NCI-H82 (cell line): Measurements from ENCODE around the gene PTPN14.

Experiments used
- DNase-seq: peaks from one replicate; lab custom pipeline; 2025; lab: John Stamatoyannopoulos, UW

Gene PTPN14

DNA sequence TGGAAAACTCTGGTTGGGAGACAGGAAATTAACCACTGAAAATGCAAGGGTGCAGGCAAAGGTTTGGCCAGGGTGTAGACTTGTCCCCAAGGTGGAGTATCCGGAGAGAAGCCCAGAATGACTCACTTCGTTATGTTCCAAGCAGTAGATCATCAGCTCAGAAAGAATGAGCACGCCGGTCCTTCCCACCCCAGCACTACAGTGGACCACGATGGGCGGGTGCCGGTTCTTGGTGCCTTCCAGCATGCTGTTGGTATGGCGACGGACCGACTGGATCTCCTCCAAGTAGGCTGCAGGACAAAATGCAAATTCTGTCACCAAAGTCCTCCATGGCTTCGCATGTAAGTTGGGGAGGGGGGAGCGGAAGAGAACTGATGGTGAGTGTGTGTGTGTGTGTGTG is 187.0 kb downstream of the PTPN14 start:
- no peak for DNase-seq

DNA sequence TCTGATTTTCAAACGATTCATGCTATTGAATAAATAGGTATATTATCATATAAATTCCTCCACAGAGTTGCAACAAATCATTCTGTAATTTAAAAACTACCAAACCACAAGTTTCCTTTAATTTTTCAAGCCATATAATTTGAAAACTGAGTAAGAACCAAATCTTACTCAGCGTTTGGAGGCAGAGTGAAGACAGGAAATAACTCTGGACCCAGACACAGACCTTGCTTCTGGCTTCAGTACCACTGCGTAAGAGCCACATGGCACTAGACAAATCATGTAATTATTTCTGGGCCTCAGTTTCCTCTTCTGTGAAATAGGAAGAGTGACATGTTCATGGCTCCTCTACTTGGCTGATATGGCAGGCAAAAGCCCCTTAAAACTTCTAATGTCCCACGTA is 188.0 kb downstream of the PTPN14 start:
- no peak for DNase-seq

DNA sequence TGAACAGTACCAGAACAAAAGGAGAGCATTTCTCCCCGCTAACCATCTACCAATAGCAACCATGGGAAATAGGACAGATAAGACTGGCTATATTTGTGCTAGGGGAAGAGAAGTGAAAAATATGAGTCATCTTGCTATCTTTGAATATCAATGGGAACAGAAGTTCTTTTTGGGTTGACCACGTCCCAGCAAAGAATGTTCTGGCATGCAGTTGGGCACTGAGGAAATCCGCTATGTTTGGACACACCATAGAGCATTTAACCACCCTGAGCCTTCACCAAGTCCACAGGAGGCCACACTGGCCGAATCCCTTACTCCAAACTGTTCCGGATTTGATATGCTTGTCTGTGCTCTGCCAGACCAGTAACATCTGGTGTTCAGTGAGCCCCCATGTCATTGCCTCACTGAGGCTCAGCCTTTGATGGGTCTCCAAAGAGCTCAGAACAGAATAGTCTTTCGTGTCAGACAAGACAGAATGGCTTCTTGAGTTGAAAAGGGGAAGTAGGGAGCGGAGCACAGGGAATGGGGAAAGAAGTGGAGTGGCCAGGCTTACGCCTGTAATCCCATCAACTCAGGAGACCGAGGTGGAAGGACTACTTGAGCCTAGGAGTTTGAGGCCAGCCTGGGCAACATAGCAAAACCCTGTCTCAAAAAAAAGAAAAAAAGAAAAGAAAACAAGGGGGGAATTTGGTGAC is 189.1 kb downstream of the PTPN14 start:
- no peak for DNase-seq

DNA sequence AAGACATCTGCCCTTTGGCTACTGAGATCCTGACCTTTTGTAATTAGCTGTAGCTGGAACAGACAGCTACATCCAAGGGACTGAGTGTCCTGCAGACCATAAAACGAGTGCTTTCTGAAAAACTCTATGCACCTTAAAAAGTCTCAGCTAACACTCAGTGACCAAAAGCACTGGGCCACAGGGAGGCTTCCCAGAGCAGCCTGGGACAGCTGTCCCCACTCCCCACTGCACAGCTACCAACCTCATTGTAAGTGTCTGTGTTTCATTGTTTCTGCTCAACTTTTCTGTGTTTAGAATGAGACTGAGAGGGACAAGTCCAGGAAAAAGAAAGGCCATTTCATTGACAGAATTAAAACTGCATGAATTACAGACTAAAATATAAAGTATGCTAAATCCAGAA is 189.8 kb downstream of the PTPN14 start:
- DNase-seq, result no peak

DNA sequence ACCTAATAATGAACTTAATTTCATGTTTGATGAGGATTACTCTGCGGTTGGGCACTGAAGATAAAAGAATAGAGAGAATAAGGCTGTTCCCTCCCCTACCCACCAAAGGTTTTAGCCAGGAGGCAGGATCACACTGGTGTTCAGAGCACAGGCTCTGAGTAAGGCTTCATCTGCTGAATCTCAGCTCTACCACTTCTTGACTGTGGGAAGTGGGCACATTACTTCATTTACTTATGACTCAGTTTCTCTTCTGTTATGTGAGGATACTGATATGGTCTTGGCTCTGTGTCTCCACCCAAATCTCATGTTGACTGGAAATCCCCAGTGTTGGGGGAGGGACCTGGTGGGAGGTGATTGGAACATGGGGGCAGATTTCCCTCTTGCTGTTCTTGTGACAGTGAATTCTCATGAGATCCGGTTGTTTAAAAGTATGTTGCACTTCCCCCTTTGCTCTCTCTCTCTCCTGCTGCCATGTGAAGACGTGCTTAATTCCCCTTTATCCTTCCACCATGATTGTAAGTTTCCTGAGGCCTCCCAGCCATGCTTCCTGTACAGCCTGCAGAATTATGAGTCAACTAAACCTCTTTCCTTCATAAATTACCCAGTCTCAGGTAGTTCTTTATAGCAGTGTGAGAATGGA is 190.8 kb downstream of the PTPN14 start:
- no peak for DNase-seq

DNA sequence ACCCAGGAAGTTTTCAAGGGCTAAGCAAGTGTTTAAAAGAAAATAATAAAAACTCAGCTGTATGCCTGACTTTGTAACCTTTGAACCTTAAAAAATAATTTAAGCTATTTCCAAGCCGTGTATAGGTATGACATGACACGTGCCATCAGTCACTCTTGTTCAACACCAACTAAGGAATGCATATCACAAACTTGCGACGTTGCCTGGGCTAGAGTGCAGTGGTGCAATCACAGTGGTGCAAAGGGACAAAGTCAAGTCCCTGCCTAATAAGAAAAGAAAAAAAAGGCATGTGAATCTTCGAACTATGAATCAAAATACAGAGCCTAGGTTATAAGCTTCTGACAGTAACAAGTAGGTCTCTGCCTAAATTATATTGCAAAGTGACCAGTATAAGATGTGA is 191.3 kb downstream of the PTPN14 start:
- no peak for DNase-seq

DNA sequence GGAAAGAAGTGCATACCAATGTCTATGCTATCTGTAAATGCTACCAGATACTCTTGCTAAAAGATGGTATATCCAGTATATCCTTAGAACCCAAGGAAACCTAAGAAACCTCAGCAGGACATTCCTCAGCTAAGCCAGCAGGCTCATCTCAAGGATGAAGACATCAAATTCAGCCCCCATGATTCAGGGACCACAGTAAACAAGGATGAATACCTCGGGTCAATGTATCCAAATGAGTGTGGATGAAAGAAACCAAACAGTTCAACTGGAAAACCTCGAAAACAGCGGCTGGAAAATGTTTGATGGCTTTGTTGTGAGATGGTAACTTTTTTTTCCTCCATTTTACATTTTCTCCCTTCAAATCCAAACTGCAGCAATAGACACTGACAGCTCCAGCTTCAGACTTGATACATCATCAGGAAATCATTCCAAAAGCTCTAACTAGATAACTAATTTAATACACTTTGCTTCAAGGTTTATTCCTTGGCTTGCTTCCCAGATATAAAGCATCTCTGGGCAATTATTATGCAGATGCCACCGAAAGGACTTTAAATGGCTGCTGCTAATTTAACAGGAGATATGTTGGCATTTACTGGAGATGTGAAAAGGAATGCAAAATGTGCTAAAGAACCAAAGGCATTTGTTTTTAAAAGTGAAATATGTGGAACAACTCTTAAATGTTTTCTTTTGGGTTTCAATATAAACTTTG is 196.8 kb downstream of the PTPN14 start:
- DNase-seq, result no peak

DNA sequence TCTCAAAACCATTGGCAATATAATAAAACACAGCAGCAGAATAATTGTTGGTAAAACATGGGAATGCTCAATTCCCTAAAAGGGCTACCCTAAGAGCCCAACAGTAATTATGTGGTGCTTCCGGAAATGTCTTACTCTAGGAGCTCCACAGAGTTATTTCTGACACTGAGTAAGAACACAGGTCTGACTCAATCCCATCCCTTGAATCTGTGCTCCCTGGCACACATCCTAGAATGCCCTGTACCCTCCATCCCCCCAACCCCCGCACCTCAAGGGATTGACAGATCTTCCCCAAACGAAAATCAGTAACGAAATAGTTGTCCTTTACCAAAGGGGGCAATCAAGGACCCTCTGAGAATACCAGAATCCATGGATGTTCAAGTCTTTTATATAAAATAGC is 198.6 kb downstream of the PTPN14 start:
- DNase-seq, result no peak

DNA sequence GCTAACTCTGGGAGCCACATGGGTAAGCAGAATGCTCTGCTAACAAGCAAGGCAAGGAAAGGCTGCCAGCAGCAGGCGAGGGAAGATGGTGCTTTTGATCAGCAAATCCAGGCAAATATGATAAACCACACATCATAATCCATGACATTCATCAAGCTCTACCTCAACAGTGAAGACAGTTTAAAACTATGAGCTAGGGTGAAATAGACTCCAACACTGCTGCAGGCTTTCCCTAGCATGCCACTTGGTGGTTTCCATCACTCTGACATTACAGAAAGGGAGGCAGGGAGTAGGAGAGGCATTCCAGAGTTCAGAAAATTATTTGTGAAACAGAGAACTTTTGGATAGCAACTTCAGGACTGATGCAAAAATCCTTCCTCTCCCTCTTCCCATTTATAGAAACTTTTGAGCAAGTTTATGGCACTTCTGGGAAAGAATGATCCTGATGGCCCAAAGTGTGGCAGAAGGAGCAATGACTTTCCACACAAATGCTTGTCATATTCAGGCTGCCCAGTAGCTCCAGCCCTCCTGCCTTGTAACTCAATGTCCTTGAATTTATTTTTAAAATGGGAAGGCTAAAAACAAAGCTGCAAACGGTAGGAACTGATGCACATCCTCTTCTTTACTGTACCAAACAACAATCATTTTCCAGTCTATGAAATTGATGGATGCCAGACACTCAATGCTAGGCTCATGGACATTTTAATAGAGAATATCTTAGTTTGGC is 199.7 kb downstream of the PTPN14 start:
- DNase-seq, result no peak

DNA sequence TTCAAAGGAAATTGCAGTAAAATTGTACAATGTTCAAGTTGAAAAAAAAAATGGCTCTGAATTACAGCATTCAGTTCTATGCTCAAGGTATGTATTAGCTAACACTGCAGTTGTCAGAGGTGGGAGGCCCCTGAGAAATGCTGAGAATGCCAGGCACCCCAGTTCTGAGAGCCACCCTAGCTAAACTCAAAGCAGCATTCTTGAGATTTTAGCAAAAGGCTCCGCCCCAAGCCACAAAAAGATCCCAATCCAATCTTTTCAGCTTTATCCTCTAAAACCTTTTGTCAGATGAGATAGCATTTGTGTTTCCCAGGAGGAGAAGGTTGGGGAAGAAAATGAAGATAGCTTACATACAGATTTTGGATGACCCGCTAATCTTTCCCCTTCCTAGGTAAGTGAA is 201.6 kb downstream of the PTPN14 start:
- DNase-seq, result no peak

DNA sequence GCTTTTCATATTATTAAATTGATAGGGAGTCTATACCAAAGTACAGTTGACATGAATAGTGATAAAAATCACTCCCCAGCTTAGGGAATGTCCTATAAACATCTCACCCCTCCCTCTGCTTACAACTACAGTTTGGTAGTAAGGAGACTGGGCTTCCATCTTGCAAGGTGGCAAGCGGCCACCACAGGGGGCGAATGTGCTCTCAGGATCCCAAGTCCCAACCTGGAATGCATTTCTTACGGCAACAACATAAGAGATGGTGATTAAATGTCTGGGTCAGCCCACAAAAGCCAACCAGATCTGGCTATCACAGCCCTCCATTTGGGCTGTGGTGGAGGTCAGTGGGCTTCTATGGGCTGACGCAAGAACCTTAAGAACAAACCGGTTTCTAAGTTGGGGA is 202.4 kb downstream of the PTPN14 start:
- DNase-seq, result peak; percentile 23

DNA sequence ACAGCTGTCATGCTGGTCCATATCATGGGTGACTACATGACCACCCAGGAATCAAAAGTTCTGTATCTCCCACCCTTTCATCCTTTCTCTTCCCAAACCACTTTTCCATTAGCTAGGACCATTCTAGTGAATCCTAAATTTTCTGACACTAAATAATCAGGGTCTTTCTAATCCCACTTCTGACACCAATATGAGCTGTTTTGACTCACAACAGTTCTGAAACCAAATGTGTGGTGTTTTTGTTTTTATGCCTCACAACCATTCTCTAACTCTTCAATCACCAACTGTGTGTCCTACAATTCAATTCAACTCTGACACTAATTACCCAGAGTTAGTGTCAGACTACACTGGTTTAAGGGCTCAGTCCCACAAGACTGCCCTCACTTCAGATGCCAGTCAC is 206.5 kb downstream of the PTPN14 start:
- no peak for DNase-seq

DNA sequence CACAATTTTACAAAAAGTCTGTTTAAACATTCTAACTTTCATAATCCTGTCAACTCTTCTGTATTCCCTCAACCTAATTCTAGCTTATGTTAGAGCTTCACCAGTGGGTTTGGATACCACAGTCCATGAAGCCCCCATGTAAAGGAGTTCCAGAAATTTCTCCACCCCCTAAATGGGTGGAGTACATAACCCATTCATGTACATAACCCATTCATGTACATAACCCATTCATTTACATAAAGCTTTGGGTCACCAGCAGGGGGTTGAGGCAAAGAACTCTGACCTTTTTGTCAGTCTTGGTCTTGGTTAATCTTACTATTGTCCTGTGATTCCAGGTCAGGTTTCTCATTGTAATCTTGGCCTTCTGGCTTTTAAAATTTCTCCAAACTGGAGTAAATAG is 208.9 kb downstream of the PTPN14 start:
- no peak for DNase-seq

DNA sequence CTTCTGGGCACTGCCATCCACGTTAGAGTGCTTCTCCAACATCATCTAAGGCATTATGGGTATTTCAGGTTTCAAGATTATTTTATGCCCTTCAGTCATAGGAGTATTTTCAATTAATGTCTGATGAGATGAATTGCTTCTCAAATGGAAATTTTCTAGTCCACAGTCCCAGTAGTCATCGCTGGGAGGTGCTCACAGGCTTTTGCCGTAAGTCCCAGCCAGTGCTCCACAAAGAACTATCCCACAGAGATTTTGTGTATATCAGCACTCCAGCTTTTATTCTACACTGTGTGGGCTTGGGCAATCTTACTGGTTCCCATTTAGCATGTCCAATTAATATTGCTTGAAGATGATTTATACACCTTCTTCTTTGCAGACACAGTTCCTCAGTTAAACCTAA is 209.5 kb downstream of the PTPN14 start:
- DNase-seq, result no peak

DNA sequence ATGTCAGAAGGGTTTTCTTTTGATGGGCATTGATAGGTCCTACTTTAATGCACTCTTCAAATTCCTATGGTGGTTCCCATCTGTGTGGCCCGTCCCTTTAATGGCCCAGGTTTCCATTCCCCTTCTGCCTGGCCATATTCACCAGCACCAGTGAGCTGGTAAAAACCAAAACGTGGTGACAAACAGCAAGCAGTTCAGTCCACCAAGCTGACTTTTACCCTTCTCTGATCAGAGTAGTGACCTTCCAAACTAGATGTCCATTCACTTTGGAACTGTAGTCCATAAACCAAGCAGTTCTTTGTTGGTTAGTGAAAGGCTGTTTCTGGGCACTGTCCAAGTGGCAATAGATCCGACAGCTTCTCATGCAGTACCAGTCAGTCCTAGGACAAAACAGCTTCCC is 209.9 kb downstream of the PTPN14 start:
- DNase-seq, result no peak

DNA sequence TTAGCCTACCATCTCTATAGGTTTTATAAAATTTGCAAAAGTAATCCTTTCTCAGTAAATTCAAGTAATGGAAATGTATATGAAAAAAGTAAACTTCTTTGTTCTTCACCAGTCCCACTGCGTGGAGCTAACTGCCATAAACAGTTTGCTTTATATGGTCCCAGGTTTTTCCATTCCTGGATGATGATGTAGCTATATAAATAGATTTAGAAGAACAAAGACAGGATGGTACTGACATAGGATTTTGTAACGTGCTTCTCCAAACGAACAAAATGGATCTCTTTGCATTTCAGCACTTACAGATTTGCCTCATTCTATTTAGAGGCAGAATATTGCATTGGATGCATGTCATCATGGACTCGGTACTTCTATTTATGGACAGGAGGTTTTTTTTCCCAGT is 213.2 kb downstream of the PTPN14 start:
- no peak for DNase-seq

DNA sequence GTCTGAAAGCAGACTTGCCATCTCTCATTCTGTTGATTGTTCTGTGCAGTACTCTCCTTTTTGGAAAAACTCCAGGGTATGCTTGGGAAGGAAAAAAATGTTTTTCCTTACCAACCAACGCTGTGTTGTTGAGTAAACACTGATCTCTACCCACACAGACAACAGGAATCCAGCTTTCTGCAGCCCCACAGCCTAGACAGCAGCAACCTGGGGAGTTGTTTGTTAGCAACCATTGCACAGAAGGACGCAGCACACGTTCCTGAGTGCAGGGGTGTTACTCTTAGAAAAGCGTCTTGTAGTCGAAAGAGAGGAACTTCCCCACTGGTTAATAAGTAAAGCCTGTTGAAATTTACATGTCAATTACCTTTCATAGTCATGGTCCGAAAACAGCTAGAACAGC is 213.9 kb downstream of the PTPN14 start:
- no peak for DNase-seq

DNA sequence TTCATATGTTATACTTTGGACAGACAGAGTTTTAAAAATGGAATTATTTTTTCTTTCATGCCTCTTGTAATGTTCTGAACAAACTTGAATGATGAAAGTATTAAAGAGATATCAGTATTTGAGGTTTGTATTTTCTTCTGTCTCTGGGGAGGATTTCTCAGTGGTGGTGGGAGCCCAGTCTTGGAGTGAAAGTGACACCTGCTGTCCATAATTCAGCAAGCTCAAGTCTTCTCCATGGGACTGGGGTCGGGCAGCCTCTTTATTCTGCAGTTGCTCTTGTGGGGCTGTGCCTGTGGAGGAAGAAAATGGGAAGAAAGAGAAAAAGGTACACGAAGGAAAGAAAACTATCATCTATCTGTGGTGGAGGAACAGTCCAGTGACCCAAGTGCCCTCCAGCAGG is 214.4 kb downstream of the PTPN14 start:
- DNase-seq, result no peak

DNA sequence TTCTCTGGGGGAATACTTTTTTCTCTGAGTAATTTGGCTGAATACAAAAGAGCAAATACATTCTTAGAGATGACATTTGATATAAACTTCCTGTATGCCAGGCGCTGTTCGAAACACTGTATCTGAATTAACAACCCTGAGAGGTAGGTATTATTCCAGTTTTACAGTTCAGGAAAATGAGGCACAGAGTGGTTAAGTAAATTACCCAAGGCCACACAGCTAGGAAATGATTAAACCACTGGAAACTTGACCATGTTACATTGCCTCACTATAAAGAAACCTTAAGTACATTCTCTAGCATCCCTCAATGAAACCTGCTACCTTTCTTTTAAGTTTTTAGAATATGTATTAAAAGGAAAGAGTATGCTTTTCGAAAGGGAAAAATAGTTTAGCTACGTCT is 215.8 kb downstream of the PTPN14 start:
- no peak for DNase-seq

DNA sequence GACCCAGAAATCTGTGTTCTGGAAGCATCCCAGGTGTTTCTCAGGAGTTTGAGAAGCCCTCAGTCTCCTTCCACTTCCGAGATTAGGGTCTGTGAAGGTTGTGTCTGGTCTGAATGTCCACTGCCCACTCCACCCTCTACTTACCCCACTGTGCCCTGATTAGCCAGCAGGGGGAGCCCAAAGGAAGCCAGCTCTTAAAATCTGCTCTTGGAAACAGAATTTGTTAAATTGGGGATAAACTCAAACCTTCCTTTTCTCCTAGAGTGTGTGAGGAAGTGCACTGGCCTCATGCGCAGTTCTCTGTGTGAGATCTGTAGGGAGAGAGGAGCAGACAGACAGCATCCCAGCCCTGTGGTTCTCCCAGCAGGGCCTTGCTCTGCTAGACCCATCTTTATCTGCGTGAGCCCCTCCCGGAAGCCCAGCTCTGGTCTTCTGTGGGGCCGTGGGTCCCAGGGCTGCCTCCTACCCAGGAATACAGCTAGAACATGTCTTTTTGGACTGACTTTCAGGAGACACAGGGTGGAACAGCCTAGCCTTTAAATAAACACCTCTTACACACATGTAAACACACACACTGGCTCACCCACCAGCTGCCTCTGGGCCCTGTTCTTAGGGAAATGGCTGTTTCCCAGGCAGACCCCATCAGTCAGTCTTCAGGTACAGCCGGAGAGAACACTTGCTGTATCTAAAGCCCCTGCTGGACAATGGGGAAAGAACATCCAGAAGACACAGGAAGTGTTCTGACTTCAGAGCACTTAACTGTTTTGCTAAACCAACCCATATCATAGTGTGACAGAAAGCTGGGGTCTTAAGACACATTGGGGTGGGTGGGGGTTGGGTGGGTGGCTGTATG is 218.2 kb downstream of the PTPN14 start:
- DNase-seq, result peak; percentile 68

DNA sequence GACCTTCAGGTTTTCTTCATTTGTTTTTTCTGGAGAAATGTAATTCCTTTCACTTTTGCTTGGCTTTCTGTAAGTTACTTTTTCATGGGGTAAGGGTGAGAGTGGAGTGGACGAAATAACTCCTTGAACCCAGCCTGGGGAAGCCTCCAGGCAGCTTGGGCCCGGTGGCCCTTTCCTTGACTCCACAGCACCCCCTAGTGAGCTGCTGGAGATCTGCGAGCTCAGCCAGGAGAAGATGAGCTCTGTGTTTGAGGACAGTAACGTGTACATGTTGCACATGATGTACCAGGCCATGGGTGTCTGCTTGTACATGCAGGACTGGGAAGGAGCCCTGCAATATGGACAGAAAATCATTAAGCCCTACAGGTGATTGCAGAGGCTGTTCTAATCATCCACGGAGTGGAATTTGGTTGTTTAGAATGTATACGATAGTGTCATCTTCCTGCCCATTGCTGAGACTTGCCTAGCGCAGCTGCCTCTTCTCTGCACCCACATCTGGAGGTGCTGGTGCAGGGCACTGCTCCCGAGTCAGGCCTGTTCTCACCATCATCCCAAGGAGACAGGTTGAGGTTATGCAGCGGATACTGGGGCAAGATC is 219.5 kb downstream of the PTPN14 start:
- peak; percentile 81 for DNase-seq
